HG02885 (cell line): ENCODE results near the gene ZNG1F.
"Not testable (repeated sequence)": the region's sequence is repeated elsewhere in the genome, so short reads cannot be mapped to it uniquely, and the experiment has no call there.

Experiments
- ATAC-seq: cut with Tn5 transposase; IDR thresholded peaks from one replicate; pipeline ENCODE4 v1.9.1; 2021; ENCODE audit warnings: mild to moderate bottlenecking; ENCODE audit not compliant: unreplicated experiment, poor library complexity

Gene ZNG1F

GRCh38 chr9:41088450-41089059 is 100.6 kb downstream of the ZNG1F start:
- peak; percentile 71 for ATAC-seq

DNA sequence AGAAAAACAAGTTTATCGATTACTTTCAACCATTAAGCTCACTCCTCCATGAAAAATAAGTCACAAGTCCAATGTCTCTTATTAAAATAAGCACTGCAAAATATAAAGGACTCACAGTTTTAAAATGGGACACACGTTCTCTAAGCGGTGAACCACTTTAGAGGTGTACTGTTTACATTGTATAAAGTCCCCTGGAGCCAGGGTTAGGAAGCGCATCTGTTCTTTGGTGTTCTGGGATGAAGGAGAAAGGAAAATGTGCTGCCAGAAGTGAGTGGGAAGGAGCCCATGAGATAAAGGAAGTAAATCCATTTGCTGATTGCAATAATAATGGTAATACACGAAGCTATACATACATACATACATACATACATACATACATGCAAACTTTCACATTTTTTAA is 101.2 kb downstream of the ZNG1F start:
- ATAC-seq = not testable (repeated sequence)

DNA sequence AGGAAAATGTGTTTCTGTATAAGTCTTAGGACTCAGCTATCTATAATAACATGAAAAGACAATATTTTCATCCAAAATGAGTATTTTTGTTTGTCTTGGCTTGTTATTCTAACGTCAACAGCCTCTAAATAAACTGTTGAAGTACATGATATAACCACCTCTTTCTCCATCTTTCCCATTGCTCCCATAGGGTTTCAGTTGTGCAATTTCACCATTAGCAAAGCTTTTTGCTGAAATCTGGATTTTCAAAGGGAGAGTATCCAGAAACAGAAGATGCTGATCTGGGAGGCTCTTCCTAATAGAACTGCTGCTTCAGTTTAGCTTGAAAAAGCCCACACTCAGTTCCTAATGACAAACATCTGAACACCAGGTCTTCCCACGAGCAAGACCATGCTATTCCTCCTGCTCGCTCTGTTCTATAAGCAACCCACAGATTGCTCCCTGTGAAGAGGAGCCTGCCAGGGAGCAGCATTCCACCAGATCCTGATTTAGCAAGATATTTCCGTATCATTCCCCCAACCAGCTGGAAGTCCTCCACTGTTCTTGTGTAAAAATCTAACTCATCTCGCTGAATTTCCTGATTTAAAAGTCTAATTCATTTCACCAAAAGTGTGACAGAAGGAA is 101.8 kb downstream of the ZNG1F start:
- ATAC-seq = not testable (repeated sequence)

GRCh38 chr9:41086685-41087084 is 102.4 kb downstream of the ZNG1F start:
- ATAC-seq = peak; percentile 11

DNA sequence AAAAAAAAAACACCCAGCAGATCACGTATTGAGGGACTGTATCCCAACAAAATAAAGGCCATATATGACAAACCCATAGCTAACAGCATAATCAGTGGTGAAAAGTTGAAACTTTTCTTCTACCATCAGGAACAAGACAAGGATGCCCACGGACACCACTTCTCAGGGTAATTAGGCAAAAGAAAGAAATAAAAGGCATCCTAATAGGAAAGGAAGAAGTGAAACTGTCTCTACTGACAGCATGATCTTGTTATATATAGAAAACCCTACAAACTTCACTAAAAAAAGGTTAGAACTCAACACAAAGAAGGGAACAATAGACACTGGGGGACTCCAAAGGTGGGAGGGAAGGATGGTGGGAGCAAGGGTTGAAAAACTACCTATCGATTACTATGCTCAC is 102.9 kb downstream of the ZNG1F start:
- peak; percentile 60 for ATAC-seq

DNA sequence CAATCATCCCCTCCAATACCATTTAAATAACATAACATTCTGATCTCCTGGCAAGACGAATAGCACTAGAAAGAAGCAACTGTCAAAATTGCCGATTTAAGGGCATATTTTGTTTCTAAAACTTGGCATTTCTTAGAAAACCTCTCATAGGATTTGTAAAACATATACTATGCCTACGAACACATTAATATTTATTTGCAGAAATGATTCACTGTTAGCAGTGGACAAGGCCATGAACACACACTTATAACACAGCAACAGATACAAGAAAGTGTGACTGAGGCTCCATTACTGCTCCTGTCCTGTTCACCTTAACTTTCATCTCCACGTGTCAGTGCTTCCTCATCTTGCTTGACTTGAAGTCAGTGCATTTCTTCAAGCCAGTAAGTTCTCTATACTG is 106.8 kb downstream of the ZNG1F start:
- not testable (repeated sequence) for ATAC-seq
